M059J (cell line): ENCODE measurements around the gene NAPEPLD. TPM values are rescaled to one million over a fixed set of nuclear protein-coding genes. Genes with fewer than 3 reads are reported as not detected.
"Not testable (repeated sequence)": the region's sequence is repeated elsewhere in the genome, so short reads cannot be mapped to it uniquely, and the experiment has no call there.

Experiments used
- DNase-seq: peaks from one replicate; pipeline ENCODE4 v3.0.0-alpha.2; 2012; ENCODE audit warnings: low read depth
- total RNA-seq: library from RNA; depleted of rRNA; stranded (reverse); fragments of >200 nt; shearing (Covaris generic); gene quantifications from 2 replicates; pipeline ENCODE4 v1.2.3, GENCODE V29; 2014; rRNA removed

The NAPEPLD gene
- total RNA-seq, 1 experiment from 2014 or later = 7.5 TPM

- no peak for DNase-seq
Measured at GRCh38 chr7:103068414-103069403, 80.2 kb downstream of the NAPEPLD start.

DNA sequence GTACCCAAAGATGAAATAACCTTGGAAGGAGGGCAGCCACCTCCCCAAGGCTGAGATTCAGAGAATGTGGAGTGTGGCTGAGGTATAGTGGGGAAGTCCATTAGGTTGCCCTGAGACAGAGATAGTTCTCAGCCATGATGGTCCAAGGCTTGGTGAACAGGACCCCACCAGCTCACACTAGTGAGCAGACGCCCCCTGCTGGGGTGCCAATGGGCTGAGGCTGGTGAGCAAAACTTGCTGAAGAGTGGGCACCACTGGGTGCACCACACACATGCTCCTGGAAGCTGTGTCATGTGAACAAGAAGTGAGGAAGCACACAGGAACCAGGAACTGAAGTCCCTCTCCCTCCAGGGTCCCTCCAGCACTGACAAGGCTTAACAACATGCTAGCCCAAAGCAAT, 83.2 kb downstream of the NAPEPLD start:
- peak; percentile 54 for DNase-seq

DNA sequence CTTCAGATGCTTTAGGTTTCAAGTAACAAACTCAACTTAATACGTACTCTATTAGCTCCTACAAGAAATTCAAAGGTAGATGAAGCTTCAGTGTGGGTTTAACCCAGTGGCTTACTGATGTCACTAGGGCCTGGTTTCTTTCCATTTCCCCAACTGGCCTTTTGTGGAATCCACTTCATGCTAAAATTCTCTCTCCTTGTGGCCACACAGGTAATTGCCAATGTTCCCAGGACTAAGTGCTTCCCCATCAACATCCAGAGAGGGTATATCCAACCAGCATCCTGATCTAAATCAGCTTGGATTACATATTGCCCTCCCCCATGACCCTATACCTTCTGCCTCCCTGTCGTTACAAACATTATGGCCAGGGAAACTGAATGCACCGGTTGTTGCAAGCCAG, 85.0 kb downstream of the NAPEPLD start:
- DNase-seq = no peak

GRCh38 chr7:103059471-103059870, 89.4 kb downstream of the NAPEPLD start:
- no peak for DNase-seq

- DNase-seq = no peak
Measured at GRCh38 chr7:103058122-103058521, 90.8 kb downstream of the NAPEPLD start.

DNA sequence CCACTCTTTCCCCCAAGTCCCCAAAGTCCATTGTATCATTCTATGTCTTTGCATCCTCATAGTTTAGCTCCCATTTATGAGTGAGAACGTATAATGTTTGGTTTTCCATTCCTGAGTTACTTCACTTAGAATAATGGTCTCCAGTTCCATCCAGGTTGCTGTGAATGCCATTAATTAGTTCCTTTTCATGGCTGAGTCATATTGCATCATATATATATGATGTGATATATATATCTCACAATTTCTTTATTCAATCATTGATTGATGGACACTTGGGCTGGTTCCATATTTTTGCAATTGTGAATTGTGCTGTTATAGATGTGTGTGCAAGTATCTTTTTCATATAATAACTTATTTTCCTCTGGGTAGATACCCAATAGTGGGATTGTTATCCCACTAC, 92.9 kb downstream of the NAPEPLD start:
- not testable (repeated sequence) for DNase-seq

- no peak for DNase-seq
Measured at GRCh38 chr7:103051519-103051918, 97.4 kb downstream of the NAPEPLD start.

Other genes starting within 250 kb of the NAPEPLD start
- gene LRRC17, start 236.1 kb downstream of the NAPEPLD start, total RNA-seq = 84.3 and 108 TPM in 2 replicates
- 0.59 and 1.5 TPM in 2 replicates for gene FBXL13, start 74.3 kb downstream of the NAPEPLD start, total RNA-seq
- gene ARMC10, start 74.0 kb downstream of the NAPEPLD start, total RNA-seq = 56.9 and 57.2 TPM in 2 replicates
- gene PMPCB, start 148.3 kb upstream of the NAPEPLD start, total RNA-seq = 65.1 and 87.2 TPM in 2 replicates
- 24.7 and 25.3 TPM in 2 replicates for gene DNAJC2, start 195.7 kb upstream of the NAPEPLD start, total RNA-seq
- 308 and 480 TPM in 2 replicates for gene PSMC2, start 198.5 kb upstream of the NAPEPLD start, total RNA-seq